GM23248 (cell line): ENCODE data around the gene TSEN2.

ENCODE experiments used
- EZH2 ChIP-seq: fragments of 200-600 bp; sonication (generic); IDR thresholded peaks from 2 replicates; pipeline ENCODE4 v1.6.1; 2018; ENCODE audit warnings: antibody characterized with exemption, mild to moderate bottlenecking; ENCODE audit not compliant: insufficient read depth, poor library complexity, severe bottlenecking
- EZH2phosphoT487 ChIP-seq: fragments of 200-600 bp; sonication (generic); IDR thresholded peaks from 2 replicates; pipeline ENCODE4 v1.6.1; 2018; ENCODE audit warnings: antibody characterized with exemption, moderate library complexity, mild to moderate bottlenecking, low read depth; ENCODE audit not compliant: insufficient read depth

DNA sequence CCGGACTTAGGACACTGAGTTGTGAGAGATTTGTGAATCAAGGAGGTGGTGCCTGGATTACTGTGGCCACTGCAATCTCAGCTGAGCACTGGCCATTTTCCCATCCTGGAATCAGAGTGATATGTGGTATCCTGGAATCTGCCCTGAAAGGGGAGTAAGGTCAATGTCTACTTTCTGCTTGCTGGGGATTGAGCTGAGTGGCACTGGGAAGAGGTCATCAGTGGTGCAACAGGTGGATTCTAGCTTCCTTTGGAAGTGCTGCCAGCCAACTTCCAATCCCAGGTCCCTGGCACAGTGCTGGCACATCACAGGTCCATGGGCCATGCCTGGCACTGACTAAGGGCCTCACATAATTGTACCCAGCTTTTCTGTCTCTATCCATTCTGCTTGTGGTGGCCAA is 20.6 kb upstream of the TSEN2 start:
- no peak for TF ChIP-seq EZH2
- TF ChIP-seq EZH2phosphoT487, result no peak
